GM18502 (cell line): Measurements from ENCODE around the gene YES1.
A peak's percentile ranks its signal among the peaks of the same experiment; 100 is the strongest.

ENCODE experiments used
- ATAC-seq: cut with Tn5 transposase; IDR thresholded peaks from one replicate; pipeline ENCODE4 v1.9.1; 2021; ENCODE audit warnings: mild to moderate bottlenecking; ENCODE audit not compliant: unreplicated experiment, poor library complexity

Gene YES1

DNA sequence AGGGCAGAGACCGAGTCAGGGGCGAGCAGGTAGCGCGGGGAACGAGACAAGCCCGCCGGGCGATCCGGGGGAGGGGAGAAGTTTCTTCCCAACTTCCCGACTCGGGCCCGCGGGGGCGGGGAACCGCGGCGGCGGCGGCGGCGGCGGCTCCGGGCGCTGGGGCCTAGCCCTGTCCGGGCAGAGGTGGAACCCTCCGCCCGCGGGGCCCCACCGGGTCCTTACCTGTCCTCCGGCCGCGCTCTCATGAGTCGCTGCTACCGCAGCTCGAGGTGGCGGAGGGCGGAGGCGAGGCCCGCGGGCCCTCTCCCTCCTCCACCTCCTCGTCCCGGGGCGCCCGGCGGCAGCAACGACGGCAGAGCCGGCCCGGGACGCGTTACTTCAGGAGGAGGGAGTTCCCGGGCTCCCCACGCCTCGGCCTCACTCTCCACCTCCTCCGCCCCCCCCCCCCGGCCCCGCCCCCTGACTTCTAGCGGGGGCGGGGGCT is at the start of gene YES1:
YES1 (minus strand) TSS at position 351 of the 484 bp plus-strand sequence. CDS start 55,415 bp downstream, outside the sequence.
- ATAC-seq, result peak; percentile 58

DNA sequence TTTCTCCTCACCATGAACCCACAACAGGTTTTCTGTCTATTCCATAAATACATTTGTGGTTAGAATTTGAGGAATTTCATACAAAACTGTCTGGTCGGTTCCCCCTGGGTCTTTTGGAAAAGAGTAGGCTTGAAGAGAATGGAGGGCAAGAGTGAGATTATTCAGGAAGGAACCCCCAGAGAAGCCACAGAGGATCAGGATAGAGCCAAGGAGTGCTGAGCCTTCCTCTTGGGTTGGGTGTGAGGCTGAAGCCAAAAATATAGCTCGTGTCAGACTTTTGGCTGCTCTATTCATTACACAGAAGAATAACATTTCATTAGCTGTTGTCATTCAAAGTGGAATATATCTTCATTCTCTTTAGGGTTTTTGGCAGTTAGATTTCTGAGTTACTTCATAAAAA is 45.9 kb upstream of the YES1 start:
- no peak for ATAC-seq

DNA sequence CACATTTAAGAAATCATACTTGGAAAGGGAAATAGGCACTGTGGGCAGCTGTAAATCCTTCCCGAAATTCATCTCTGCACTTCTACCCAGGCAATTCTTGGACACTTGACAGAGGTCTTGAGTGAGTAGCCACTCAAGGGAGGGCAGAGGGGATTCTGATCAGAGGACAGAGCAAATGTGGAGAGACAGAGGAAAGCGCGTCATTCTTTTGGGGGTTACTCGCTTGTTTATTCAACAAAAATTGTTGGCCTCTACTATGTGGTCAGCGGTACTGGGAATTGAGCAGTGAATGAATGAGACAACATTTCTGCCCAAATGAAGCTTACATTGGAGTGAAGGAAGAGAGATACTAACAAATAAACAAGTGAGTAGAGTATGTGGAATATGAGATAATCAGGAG is 41.4 kb upstream of the YES1 start:
- no peak for ATAC-seq

DNA sequence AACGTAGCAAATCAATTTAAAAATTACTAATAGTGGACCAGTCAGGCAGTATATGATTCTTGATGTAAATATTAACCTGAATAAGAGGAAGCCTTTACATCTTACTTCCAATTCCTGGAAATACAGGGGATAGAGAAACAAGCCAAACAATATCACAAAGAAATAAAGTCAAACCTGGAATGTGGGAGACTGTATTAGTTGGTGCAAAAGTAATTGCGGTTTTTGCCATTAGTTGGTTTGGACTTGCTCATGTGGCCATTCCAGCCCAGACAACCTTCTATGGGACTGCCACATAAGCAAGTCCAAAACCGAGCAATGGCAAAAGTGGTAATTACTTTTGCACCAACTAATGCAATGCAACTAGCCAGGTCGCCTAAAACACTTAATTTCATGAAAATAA is 38.9 kb upstream of the YES1 start:
- ATAC-seq, result no peak

DNA sequence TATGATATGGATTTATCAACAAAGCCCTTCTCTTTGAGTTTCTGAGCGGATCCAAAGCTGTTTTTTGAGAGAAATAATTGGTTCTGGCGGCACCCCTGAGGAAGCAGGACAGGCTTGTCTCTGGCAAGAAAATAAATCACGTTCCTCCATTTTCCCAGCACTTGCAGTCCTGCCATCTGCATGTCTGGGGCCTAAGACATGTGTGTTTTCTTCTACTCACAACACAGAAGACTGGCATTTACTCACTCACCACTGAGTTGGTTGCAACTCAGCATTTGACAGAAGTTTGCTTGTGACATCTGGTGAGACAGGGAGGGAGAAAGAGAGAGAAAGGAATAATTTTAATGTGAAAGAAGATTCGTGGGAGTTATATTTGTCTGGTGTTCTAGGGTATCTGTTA is 37.0 kb upstream of the YES1 start:
- no peak for ATAC-seq

DNA sequence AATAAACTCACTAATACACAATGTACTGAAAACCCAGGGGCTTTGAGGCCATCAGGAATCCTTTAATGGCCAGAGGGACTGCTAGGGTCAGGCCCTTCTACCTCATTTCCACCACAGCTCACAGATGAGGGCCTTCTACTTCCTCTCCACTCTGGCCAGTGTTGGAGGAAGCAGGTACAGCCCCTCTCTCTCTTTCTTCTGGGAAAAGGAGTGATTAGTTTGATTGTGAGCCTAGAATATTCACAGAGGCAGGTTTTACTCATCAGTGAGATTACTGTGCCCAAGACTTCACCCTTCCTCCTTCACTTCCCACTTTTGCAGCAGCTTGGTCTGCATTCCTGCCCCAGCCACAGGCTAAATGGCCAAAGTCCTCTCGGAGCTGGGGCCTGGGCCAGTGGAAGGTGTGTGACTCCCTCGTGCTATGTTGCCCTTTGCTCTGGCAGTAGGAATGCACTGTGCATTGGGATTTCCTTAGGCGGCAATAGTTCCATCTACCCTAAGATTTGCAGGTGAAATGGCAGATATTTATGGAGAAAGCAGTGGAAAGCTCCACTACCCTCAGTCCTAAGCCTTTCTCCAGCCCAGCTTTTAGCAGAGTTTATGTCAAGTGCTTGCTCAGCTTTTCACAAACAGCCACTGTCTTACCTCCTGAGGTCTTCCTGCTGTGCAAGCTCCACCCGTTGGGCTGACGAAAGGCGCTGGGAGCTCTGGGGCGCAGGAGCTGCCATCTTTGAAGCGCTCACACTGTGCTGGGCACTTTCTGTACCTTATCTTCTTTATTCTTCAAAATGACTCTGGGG is 36.2 kb upstream of the YES1 start:
- ATAC-seq, result no peak

DNA sequence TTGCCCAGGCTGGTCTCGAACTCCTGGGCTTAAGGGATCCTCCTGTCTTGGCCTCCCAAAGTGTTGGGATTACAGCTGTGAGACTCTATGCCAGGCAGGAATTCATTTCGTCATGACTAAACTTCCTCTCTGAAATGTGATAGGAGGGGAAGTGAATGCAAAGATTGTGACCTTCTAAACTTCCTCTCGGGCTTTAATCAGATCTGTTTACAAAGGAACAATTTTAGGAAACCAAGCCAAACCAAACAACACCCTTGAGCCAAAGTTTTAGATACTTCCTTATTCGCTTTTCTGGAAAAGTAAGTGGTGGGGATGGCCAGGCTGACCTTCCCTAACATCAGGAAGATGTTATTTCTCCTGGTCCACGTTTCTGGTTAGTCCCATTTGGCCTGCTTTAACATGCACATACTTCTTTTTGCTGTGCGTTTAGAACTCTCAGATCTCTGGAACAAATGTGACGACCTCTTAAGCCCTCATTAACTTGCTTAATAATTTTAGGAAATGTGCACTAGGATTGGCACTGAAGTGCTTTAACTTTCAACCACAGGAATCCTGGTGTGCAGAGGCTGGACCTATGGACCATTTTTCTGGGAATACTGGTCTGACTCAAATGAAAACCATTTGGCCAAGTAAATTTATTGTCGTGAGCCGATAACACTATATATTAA is 33.2 kb upstream of the YES1 start:
- ATAC-seq, result no peak

DNA sequence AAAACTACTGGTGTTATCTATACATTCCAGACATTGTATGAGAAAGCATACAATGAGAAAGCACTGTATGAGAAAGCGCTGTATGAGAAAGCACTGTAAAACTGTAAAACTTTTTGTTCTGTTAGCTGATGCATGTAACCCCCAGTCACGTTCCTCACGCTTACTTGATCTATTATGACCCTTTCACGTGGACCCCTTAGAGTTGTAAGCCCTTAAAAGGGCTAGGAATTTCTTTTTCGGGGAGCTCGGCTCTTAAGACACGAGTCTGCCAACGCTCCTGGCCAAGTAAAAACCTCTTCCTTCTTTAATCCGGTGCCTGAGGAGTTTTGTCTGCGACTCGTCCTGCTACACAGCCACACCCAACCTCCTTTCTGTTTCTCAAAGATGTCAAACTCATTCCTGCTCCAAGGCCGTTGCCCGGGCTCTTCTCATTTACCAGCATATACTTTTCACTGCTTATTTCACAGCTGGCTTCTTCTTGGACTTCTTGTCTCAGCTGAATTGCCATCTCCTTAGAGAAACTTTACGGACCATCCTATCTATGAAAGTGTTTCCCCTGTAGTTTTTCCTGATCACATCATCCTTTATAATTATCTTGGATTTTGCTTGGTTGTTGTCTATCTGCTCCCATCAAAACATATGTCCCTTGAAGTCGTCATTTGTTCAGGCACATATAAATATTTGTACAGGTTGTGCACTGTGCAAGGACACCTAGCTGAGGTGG is 29.8 kb upstream of the YES1 start:
- ATAC-seq, result no peak

DNA sequence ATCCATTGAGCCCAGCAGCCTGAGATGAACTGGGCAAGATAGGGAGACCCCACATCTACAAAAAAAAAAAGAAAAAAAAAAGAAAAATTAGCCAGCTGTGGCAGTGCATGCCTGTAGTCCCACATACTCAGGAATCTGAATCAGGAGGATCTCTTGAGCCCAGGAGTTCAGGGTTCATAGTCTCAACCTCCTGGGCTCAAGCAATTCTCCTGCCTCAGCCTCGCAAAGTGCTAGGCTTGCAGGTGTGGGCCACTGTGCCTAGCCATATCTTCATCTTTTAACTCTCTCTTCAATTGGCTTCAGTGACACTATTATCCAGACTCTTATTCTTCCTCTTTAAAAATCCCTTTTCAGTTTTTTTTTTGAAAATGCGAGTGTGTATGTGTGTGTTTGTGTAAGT is 28.5 kb upstream of the YES1 start:
- ATAC-seq, result no peak

DNA sequence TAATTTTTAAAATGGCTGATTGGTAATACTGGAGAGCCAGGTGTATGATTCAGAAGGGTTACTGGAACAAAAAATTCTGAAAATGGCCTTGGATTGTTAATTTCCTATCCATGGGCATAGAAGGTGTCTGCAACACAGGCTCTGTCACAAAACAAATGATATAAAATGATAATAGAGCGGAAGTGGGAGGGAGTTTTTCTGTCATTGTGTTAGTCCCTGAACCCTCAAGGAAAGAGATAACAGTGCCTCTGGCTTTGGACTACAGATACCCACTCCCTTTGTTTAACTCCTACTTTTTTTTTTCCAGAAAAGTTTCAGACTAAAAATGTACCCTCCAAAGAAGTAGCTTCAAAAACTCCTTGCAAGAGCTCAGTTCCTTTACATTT is 28.0 kb upstream of the YES1 start:
- no peak for ATAC-seq

DNA sequence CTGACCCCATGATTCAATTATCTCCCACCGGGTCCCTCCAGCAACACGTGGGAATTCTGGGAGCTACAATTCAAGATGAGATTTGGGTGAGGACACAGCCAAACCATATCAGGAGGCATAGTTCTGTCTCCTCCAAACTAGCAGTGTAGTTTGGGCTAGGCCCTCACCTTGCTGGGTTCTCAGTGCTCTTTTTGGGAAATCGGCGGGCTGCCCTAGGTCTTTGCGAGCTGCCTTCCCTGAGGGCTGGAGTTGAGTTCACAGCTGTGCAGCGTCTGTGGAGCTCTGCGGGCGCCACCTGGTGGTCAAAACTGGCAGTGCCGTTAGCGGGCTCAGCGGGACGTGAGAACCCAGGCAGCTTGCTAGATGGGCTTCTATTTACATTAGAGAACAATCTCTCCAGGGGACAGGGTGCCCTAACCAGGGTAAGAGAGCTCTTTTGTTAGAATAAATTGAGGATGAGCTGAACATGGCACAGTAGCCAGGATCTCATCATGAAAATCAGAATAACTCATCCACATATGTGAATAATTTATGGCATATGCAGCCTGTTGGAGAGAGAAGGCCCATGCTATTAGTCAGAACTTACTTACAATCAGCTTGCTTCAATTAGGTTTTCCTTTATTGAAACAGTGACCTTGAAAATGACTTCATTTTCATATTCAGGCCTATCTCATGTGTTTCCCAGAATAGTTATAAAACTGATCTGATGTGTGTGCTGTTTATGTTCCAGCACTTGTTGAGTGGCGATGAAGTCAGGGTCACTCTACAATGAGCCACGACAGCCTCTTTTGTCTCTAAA is 27.4 kb upstream of the YES1 start:
- peak; percentile 99 for ATAC-seq

DNA sequence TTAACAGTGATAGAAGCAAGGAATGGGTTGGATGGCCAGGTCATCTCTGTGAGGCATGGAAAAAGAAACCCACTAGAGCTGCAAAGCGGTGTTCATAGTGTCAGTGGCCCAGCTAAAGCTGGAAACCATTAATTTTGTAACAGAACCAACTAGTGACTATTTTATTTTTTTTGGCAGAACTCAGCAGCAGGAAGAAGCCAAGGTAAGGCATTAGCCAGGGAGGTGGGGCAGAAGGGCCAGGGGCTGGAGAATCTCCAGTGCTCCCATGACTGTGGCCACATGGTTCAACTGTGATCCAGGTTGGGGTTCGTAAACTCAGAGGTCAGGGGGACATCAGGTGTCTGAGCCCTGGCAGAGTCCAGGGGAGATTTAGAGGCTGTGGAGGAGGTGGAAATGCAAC is 25.9 kb upstream of the YES1 start:
- no peak for ATAC-seq

DNA sequence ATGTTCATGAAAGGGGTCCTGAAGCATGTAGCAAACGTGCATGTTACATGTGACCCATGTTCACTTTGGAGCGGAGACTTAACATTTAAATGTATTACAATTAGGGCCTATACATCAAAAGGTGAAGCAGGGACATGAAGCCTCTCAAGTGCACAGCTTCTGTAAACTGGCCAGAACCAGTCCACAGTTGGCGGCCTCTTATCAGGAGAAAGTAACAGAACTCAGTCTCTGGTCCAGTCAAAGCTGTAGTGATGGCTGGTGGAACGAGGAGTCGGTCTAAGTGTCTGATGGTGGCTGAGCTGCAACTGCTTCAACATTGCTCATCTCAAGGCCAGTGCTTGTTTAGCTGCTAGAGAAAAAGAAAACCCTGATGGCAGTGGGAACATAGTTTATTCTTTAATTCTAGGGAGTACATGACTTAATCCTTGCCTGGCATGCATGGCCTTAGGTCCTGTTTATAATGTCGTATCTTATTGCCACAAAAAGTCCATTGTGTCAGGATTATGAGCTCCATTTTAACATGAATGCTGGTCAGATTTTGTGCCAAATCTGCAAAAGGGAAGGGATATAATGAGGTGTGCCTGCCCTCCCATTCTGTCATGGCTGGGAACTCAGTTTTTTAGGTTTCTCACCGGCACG is 22.2 kb upstream of the YES1 start:
- no peak for ATAC-seq

DNA sequence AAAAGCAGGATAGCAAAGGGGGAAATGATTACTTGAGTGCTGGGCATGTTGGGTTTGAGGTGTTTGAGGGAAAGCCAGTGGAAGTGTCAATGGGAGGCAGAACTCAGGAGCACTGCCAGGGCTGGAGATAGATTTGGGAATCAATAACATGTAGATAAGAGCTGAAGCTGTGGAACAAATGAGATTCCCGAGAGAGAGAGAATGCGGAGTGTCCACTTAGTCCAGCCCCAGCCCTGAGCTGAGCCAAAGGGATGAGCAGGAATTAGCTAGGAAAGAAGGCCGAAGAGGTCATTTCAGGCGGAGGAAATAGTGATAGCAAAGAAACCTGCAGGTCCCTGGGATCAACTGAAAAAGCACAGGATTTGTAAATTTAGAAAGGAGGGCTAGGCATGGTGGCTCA is 21.2 kb upstream of the YES1 start:
- ATAC-seq, result no peak

DNA sequence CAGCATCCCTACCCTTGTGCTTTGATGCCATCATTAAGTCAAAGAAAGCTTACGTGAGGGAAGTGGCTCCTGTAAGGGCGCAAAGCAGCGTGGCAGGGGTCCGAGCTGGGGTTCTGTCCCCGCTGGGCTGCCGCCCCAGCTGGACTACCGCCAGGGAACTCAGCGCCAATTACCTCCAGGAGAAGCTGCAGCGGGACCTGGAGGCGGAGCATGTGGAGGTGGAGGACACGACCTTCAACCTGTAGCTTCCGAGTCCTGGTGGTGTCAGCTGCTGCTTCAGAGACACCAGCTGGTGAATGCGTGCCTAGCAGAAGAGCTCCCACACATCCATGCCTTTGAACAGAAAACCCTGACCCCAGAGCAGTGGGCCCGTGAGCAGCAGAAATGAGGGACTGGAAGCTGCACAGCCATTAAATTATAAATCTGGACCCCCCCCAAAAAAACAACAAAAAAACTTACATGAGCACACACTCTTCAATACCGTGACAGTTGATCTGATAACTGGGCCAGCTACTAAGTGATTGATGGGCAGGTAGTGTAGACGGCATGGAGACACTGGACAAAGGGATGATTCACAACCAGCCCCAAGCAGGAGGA is 20.1 kb upstream of the YES1 start:
- no peak for ATAC-seq

DNA sequence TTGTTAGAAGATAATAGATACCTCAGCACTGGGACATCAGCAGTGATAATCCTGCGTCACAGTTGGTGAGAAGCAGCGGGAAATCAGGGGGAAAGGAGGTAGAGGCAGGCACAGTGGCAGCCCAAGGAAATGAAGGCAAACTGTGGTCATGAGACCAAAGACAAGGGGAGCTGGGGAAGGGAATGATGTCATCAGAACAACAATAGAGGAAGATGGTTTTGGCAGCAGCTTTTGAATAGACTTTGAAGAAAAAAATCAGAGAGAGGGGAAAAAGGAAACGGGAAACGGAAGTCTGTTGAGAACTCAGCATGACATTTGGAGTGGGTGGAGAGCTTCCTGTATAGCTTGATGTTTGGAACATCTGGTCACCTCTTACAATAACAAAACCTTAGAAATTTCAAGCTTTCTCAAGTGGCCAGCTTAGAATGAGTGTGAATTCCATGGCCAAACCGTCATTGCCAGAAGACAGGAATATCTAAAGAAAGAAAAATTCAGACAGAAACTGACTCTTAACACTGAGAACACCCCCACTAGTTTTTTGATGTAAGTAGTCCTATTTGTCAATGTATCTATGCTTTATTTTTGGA is 18.4 kb upstream of the YES1 start:
- peak; percentile 67 for ATAC-seq

DNA sequence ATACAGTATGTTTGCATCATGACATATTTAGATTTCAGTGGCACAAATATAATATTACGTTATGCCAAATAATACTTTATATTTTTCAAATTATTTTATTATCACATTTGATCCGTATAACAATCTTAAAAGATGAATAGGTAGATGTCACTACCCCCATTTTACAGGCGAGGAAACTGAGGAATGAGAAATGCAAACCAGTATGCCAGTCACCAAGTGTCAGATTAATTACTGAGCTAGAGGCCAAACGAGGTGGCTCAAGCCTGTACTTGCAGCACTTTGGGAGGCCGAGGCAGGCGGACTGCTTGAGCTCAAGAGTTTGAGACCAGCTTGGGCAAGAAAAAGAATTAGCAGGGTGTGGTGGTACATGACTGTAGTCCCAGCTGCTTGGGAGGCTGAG is 17.4 kb upstream of the YES1 start:
- no peak for ATAC-seq

DNA sequence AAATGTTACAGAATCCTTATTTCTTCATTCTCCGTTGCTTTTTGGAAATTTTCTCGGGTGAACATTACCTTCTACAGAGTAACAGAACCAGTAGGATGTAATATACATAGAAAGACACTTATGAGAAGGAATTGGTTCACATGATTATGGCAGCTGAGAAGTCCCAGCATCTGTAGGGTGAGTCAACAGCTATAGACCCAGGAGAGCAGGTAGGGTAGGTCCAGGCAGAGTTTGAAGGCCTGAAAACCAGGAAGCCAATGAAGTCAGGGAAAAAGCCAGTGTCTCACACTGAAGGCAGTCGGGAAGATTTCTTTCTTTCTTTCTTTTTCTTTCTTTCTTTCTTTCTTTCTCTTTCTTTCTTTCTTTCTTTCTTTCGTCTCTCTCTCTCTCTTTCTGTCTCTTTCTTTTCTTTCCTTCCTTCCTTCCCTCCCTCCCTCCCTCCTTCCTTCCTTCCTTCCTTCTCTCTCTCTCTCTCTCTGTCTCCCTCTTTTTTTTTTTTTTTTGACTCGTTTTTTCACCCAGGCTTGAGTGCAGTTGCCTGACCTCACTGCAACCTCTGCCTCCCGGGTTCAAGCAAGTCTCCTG is 15.1 kb upstream of the YES1 start:
- ATAC-seq, result no peak
